Iris pigment epithelial cell (primary cell): Measurements from ENCODE around the gene POLA1.

Source experiments
- DNase-seq: peaks from one replicate; pipeline ENCODE4 v3.0.0-alpha.2; 2011; ENCODE audit warnings: low read depth

POLA1 gene

DNA sequence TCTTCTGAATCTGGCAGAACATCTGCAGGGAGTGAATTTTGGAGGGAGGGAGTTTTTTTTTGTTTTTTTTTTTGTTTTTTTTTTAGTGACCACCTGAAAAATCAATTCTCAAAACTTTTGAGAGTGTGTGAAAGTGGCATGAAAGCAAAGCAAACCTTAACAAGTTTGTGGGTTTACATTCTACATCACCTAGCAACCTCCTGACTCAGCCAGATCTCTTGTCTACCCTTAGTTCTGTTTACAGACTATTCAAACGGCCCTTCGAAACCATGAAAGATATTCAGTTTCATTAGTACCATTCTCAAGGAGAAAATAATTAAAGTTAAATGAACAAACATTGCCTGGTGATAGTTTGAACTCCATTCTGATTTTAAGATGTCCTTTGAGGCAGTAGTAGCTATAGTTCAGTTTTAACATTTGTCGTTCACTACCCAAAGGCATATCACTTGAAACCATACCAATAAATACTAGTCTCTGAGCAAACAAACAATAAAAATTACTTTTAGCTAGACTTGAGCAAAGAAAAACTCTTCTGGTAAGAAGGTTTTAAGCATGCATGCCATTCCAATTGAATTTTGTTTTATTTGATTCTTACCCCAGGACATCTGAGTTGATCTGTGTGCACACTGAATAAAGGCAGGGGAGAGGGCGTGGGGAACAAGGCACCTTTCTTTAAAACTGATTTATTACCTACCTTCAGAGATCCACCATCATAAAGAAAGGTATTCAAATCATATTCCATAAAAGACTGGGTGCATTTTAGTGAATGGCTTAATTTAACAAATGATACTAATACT is 184.3 kb downstream of the POLA1 start:
- DNase-seq, result peak; percentile 66

DNA sequence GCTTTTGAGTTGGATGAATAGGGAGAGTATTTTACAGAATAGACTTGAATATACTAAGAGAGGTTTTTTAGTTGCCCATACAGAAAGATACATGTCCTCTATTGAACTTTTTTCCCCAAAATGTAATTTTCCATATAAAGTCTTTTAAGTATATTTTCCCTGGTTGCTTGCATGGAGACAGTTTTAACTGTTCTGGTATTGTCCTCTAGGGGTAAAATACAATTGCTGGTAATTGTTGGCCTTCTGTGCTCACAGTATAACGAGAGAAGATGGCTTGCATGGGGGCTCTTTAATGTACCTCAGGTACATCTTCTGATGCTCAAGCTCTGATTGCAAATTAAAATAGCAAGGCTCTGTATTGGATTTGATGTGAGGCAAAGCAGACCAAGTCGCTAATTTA is 186.0 kb downstream of the POLA1 start:
- DNase-seq, result no peak

DNA sequence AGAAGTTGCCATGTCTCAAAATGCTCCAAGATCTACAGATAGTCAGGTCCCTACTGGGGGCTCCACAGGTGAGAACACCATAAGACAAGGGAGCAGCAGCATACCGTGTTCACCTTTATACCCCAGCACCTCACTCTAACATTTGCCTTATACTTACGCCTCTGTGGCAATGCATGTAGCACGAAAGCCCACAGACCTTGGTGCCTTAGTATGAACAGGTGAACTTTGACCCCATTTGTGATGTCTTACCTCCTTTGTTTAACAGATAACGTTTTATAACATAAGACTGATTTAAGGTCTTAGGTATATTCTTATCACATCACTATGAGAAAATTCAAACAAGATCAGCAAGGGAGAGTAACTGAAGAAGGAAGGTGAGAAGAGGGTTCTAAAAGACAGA is 193.2 kb downstream of the POLA1 start:
- no peak for DNase-seq

DNA sequence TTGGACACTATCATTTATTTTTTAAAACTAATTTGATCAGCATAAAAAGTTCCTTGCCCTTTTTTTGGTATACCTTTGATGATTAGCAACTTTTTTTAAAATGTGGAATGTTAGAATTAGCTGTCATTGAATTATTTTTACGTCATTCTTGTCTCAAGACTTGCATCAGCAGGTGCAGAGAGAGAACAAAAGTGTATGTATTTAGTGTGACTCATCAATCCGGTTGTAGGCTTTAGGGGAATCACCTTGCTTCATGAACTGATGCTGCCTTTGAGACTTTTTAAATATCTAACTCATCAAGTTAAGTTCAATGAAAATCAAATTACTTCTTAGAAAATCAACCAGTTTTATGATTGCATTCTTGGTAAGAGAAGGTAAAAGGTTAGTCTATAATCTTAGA is 197.0 kb downstream of the POLA1 start:
- DNase-seq, result no peak

DNA sequence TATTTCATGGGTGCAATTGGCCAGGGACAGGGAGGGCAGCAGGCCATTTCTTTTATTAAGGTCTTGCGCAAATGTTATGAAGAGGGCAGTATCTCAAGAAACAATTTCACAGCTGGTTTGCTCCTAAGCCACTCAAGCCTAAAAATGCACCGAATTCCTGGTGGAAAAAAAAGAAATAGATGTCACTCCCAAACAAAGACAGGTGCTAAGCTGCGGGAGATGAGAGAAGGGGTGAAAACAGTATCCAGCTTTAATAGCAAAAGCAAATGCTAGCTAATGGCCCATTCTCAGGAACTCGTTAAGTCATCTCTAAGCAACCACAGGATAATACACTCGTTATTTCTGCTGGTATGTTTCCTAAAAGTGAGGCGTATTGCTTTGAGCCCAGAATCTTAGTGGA is 205.7 kb downstream of the POLA1 start:
- DNase-seq, result no peak

DNA sequence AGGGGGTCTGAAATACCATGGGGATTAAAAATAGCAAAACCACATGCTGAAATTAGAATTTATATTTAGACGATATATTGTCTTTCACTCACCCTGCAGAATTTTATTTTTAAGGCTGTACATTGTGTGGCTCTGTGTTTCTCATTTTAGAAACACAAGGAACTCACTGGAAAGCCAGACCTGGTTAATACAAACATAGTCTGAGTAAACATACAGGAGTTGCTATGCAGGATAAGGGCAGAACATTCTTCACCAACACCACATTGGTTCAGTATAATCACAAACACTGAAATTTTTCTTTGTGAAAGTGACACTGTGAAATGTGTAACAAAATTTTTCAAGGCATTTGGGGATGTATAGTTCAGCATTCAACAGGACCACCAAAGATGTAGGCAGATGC is 206.5 kb downstream of the POLA1 start:
- no peak for DNase-seq

DNA sequence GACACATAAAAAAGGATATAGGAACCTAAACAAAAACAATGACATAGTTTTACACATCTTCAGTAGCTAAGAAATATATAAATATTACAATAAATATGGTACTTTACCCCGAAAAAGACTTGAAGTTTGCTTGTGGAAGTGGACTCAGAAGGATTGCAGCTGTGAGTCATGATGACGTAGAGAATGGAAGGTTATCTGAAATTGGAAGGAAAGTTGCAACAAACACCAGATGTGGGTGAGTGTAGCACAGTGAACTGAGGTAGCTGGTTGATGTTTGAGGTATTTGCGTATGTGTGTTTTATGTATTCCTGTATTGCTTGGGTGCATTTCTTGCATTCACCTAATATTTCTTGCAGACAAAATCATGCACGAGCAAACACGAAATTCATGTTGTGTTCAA is 209.1 kb downstream of the POLA1 start:
- DNase-seq, result peak; percentile 89

DNA sequence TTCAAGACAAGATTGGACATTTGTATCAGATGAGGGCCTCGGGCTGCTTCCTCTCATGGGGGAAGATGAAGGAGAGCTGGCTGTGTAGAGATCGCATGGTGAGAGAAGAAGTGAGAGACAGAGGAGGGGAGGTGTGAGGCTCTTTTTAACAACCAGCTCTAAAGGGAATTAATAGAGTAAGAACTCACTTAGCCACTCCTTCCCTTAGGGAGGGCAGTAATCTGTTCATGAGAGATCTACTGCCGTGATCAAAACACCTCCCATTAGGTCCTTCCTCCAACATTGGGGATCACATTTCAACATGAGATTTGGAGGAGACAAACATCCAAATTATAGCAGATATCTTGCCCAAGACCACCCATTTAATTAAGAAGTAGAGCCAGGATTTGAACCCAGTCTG is 225.0 kb downstream of the POLA1 start:
- no peak for DNase-seq

DNA sequence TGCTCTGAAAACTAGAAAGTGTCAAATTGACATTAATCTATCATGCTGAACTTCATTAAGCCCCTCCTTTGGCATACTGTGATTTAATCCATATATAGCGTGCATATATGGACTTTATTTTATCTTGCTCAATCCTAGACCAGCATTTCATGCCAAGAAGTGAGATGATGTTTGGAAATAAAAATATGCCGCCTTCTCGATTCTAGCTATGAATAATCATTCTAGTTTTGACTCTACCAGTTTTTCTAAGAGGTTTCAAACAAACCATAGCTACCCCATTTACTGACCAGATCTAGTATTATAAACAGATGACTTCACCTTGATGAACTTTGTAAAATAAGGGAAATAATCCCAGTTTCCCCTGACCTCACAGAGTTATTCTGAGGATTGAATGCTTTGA is 227.1 kb downstream of the POLA1 start:
- DNase-seq, result no peak

DNA sequence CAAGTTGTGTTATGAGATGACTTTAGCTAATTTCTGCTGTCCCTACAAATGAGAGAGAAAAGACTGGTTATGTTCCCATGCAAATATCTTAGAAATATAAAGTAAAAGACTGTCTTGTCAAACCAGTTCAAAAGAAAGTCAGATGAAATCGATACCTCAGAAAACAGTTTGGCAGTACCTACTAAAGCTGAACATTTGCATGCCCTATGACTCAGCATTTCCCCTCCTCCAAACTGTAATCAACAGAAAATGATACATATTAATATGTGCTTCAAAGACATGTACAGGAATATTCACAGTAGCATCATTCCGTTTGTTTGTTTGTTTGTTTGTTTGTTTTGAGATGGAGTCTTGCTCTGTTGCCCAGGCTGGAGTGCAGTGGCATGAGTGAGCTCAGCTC is 231.7 kb downstream of the POLA1 start:
- peak; percentile 33 for DNase-seq

DNA sequence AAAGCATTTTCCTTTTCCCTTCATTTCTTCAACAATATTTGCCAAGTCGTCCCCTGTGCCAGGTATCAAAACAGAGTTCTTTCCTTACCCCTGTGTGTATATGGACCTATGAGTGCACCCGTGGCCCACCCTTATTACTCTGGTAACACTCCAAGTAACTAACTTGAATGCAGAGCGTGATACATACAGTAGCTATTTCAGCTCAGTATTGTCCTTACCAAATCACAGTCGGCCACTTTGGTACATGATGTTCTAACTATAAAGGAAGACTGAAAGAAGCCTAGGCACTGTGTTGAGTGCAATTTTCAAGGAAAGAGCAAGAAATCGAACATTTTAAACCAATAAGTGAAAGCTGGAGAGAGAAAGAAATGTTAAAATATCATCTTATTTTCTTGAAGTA is 233.7 kb downstream of the POLA1 start:
- no peak for DNase-seq

DNA sequence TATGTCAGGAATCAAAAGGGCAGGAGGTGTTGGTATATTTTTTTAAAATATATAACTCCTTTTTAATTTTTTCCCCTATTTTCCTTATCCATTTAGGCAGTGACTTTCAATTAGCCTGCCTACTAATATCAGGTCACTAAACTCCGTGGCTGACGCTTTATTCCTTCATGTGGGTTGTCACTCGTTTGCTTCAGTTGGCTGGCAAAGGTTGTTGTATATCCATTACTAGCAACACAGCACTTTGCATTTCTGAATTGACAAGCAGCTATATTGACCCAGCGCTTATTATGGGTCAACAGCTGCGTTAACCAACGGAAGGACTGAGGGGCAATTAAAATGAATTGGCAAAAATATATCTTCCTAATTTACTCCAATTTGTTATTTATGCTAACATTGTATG is 234.4 kb downstream of the POLA1 start:
- no peak for DNase-seq

DNA sequence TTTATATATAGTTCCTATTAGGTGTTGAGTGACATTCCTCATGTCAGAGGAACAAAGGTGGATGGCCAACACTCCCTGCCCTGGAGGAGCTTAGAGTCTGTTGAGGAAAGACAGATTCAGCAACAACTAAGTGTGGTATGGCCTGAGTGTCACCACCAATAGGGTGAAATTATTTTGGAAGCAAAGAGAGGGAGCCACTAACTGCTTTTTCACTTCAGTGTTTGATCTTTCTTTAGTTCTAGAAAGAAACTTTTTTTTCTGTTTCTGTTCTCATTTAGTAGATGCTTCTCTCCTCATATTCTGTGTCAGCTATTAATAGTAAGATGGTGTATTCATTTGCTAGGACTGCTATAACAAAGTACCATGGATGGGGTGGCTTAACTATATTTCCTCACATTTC is 240.6 kb downstream of the POLA1 start:
- DNase-seq, result no peak

DNA sequence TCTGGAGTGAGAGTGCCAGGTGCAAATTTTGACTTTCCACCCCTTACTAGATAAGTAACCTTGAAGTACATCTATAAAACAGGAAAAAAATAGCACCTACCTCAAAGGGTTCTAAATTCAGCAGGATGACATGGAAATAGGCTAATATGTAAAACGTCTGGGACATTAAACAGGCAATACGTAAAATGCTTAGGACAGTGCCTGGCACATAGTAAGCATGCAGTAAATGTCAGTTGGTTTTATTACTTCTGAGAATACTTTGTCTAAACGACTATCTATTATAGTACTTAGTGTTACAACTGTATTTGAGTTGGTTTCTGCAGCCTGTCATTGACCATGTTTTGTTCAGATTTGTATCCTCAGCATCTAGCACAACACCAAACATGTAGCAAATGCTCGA is 251.3 kb downstream of the POLA1 start:
- DNase-seq, result no peak

DNA sequence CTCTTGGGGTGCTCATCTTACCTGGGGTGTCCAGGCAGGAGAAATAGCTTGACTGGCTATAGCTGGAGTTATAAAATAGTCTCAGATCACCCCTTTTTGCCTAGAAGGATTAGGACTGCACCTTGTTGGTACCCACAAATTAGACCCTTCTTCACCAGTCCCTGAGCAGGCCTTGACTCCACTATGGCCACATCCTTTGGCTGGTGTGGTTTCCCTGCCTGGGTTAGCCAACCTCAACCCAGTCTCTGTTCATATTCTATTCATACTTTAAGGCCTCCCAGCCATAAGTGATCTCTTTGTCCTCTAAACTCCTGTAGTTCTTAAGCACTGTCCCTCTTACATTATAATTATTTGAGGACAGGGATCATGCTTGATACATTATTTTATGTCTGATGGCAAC is 252.7 kb downstream of the POLA1 start:
- no peak for DNase-seq

DNA sequence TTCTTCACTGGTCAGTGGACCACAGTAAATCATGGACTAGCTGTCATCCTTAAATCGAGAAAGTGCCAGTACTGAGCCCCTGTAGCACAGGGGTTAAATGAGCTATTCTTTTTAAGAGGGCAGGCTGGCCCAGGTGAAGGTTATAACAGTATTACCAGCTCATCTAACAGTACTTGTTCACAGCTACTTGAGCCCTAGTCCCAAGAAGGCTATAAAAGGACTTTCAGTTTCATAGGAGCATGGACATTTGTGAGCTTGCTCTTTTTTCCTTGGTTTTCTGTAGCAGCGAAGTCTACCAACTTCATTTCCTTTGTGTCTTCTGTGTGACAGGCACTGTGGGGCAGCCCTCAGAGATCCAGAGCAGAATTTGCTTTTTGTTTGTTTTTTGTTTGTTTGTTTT is 261.0 kb downstream of the POLA1 start:
- no peak for DNase-seq

DNA sequence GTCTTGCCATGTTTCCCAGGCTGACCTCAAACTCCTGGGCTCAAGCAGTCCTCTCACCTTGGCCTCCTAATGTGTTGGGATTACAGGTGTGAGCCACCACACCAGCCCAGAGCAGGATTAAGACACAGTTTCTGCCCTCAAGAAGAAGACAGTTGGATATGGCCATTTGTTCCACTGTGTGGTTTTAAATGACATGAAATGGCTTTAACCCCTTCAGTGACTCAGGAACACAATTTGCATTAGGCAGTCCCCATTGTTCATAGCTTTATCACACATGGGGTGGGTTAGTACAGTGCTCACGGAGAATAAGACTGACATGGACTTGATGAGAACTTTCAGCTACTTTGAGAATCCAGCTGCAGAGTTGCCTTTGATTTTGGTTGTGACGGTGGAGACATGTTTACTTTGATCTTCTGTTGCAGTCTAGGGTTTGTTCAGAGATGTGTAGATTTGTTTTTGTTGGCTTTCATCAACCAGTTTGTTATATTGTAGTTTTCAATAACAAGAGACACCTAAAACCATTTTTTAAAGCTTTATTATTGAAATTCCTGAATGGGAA is 261.7 kb downstream of the POLA1 start:
- no peak for DNase-seq

DNA sequence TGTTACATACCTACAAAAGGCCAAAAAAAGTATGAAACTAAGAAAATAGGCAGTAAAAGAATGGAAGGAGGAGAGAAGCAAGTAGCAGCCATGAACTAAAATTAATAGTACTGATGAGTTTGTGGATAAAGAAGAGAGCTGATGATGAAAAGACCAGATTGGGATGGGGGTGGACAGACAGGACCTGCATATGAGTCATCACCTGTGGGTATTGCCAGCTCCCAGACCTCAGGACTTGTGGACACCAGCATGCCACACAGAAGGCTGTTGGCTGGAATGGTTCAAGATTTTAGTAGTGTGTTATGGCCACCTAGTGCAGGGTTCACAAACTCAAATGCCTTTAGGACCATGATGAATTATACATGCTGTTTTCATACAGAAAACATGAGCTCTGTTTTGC is 263.1 kb downstream of the POLA1 start:
- peak; percentile 3 for DNase-seq

DNA sequence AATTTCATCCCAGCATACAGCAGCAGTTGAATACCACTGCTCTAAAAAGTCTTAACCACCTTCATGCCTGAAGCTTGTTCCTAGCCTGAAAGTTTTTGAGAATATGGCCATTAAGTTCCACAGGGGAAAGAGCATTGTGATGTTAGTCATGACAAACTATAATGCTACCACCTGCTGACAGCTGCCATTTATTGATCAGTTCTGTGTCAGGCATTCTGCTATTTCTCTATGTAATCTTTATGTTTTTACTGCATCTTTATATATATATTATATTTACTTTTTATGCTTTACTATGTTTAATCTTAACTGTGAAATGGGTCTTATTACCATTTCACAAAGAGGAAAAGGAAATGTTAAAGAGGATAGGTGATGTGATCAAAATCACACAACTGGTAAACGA is 268.1 kb downstream of the POLA1 start:
- no peak for DNase-seq

DNA sequence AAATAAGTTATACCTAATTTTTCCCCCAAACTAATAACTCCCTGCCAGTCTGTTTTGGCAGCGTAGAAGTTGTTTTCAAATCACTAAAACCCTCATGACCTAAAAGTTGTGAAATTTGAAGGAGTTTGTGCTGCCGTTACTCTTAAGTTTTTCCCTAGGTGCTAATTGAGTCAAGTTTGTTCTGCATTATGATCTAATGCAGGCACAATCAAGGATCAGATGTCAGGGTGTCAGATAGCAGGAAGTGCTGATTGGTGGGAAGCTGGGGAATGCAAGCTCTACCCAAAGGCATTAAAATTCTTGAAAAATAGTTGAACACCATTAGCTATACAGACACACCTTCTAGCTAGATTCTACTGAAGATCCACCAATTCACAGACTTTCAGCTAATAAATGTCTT is 270.1 kb downstream of the POLA1 start:
- peak; percentile 39 for DNase-seq

DNA sequence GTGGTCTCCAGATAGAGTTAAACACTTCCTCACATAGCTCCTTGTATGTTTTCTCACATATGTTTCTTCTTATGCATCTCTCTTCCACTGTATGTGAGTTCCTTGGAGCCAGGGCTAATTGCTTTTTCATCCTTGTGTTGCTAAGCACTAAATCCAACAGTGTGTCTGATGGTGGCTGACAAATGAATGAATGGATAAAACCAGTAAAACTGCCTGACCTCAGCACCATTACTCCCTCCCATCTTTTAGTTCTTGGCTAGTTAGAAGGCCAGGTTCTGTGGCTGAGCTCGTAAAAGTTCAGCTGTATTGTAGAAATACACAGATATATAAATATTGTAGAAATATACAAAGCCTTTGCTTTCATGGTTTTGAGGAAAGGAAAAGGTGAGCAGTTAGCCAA is 271.7 kb downstream of the POLA1 start:
- DNase-seq, result no peak

DNA sequence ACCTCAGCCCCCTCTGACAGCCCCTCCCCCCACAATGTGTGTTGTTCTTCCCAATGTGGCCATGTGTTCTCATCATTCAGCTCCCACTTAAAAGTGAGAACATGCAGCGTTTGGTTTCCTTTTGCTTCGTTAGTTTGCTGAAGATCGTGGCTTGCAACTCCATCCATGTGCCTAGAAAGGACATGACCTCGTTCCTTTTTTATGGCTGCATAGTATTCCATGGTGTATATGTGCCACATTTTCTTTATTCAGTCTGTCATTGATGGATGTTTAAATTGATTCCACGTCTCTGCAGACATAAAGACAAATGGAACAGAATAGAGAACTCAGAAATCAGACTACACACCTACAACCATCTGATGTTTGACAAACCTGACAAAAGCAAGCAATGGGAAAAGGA is 276.1 kb downstream of the POLA1 start:
- DNase-seq, result no peak

DNA sequence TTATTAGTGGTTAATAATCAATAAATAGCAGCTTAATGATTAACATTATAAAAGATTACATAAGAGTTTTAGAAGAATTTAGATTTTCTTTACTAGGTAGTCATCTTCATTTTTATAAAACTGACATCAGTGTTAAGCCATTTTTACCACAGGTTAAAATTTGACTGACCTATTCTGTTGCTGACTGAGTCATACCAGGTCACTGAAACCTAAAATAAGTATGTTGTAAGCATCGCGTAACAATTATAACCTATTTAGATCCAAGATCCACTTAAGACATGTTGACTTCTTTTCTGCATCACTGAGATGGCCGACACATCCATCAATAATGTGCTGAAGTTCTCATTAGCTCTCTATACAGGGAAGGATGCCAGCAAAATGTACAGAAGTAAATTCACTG is 285.4 kb downstream of the POLA1 start:
- peak; percentile 17 for DNase-seq

DNA sequence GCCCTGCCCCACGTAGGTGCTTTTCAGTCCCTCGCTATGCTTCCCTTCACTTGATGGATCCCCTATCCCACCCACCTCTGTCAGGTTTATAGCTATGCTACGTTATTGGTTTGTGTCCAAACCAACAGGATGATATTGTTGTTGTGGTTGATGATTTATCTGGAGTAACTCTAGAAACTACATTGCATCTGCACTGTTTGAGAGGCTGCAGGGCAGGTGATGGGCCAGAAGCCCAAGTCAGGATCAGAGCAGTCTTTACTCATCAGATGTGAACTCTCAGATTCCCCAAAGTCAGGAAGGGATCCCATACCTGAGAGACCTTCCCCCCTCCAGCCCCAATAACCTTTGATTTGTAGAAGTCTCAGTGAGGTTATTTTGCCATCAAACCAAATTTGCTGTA is 287.3 kb downstream of the POLA1 start:
- DNase-seq, result no peak
